GM18502 (cell line): ENCODE data around the gene RPLP2.

Source experiments
- ATAC-seq: cut with Tn5 transposase; IDR thresholded peaks from one replicate; pipeline ENCODE4 v1.9.1; 2021; ENCODE audit warnings: mild to moderate bottlenecking; ENCODE audit not compliant: unreplicated experiment, poor library complexity

RPLP2 gene

GRCh38 chr11:809287-810039 lies at the start of gene RPLP2:
Gene RPLP2 (plus strand): TSS chr11:809967. CDS start chr11:810235, 268 bp downstream.
- ATAC-seq: peak; percentile 80

- no peak for ATAC-seq
Observed at GRCh38 chr11:760236-760635, 49.5 kb upstream of the RPLP2 start.

GRCh38 chr11:761526-762108 lies 48.1 kb upstream of the RPLP2 start:
- no peak for ATAC-seq

- no peak for ATAC-seq
Observed at GRCh38 chr11:762421-763072, 47.2 kb upstream of the RPLP2 start.

GRCh38 chr11:763073-763463 lies 46.7 kb upstream of the RPLP2 start:
- no peak for ATAC-seq

- no peak for ATAC-seq
Observed at GRCh38 chr11:763549-764321, 46.0 kb upstream of the RPLP2 start.

- ATAC-seq: no peak
Observed at GRCh38 chr11:764322-765024, 45.3 kb upstream of the RPLP2 start.

GRCh38 chr11:765025-765801 lies 44.6 kb upstream of the RPLP2 start:
- ATAC-seq: no peak

- no peak for ATAC-seq
Observed at GRCh38 chr11:765802-766091, 44.0 kb upstream of the RPLP2 start.

GRCh38 chr11:766106-766935 lies 43.4 kb upstream of the RPLP2 start:
- no peak for ATAC-seq

- no peak for ATAC-seq
Observed at GRCh38 chr11:766936-767210, 42.9 kb upstream of the RPLP2 start.

GRCh38 chr11:767238-767637 lies 42.5 kb upstream of the RPLP2 start:
- ATAC-seq: no peak

GRCh38 chr11:769887-770641 lies 39.7 kb upstream of the RPLP2 start:
- no peak for ATAC-seq

- no peak for ATAC-seq
Observed at GRCh38 chr11:770642-771616, 38.8 kb upstream of the RPLP2 start.

GRCh38 chr11:771617-772204 lies 38.1 kb upstream of the RPLP2 start:
- no peak for ATAC-seq

GRCh38 chr11:772429-773390 lies 37.1 kb upstream of the RPLP2 start:
- ATAC-seq: no peak
